Cortex of kidney (tissue), 1 donor: ENCODE results near the gene NFATC3.

Source experiments
- DNase-seq: peaks from one replicate; lab custom pipeline; 2025; lab: John Stamatoyannopoulos, UW

Gene NFATC3

GRCh38 chr16:68247932-68248331 lies 162.8 kb downstream of the NFATC3 start:
- DNase-seq = no peak

- no peak for DNase-seq
Measured at GRCh38 chr16:68249371-68249770, 164.2 kb downstream of the NFATC3 start.

- DNase-seq = no peak
Measured at GRCh38 chr16:68250951-68251350, 165.8 kb downstream of the NFATC3 start.

GRCh38 chr16:68251832-68252231 lies 166.7 kb downstream of the NFATC3 start:
- DNase-seq = no peak

- no peak for DNase-seq
Measured at GRCh38 chr16:68252383-68252782, 167.2 kb downstream of the NFATC3 start.

- no peak for DNase-seq
Measured at GRCh38 chr16:68253721-68254120, 168.6 kb downstream of the NFATC3 start.

GRCh38 chr16:68255712-68256111 lies 170.5 kb downstream of the NFATC3 start:
- DNase-seq = no peak

GRCh38 chr16:68257251-68257905 lies 172.2 kb downstream of the NFATC3 start:
- no peak for DNase-seq

GRCh38 chr16:68257906-68258800 lies 173.0 kb downstream of the NFATC3 start:
- no peak for DNase-seq

- DNase-seq = no peak
Measured at GRCh38 chr16:68259007-68259825, 174.0 kb downstream of the NFATC3 start.

GRCh38 chr16:68263559-68264127 lies 178.5 kb downstream of the NFATC3 start:
- DNase-seq = no peak

GRCh38 chr16:68264128-68265077 lies 179.2 kb downstream of the NFATC3 start, which contains the start of gene SLC7A6:
Gene SLC7A6, plus strand, starts transcription at chr16:68264526. Its CDS starts 10,201 bp downstream, at chr16:68274727.
- no peak for DNase-seq

GRCh38 chr16:68265078-68265920 lies 180.1 kb downstream of the NFATC3 start:
- no peak for DNase-seq

GRCh38 chr16:68267612-68268405 lies 182.6 kb downstream of the NFATC3 start:
- no peak for DNase-seq

GRCh38 chr16:68269793-68270192 lies 184.6 kb downstream of the NFATC3 start:
- no peak for DNase-seq

GRCh38 chr16:68270353-68270752 lies 185.2 kb downstream of the NFATC3 start:
- DNase-seq = no peak

- DNase-seq = no peak
Measured at GRCh38 chr16:68272507-68273209, 187.5 kb downstream of the NFATC3 start.

GRCh38 chr16:68273459-68273858 lies 188.3 kb downstream of the NFATC3 start:
- no peak for DNase-seq
